ENCODE data around the gene BCL7A. TPM values are rescaled to one million over a fixed set of nuclear protein-coding genes. Genes with fewer than 3 reads are reported as not detected.

BCL7A gene
- total and polyA plus RNA-seq, 9 of the 15 experiments (the other 6 are each of a cell fraction or from before 2014, with no cell fraction given), result 0.25 to 21.9 (median 14.9) TPM

- TF ChIP-seq ZNF449 (CRISPR knock-in tag; IDR thresholded peaks at IDR 0.05) (no peak), ZNF77 (CRISPR knock-in tag; IDR thresholded peaks at IDR 0.05) (no peak), ARID1B (IDR thresholded peaks at IDR 0.05) (no peak), ZNF785 (CRISPR knock-in tag; IDR thresholded peaks at IDR 0.05) (no peak), BACH1 (tag; IDR thresholded peaks at IDR 0.05) (no peak), HNRNPK (IDR thresholded peaks at IDR 0.05; ENCODE audit: low read depth, low read length, poor library complexity, severe bottlenecking) (no peak), RBFOX2 (IDR thresholded peaks at IDR 0.05; ENCODE audit: low read depth, low read length) (peak; percentile 34; the same call in 1 of the 2 replicates), GATAD2B (IDR thresholded peaks at IDR 0.05; ENCODE audit: borderline replicate concordance) (peak; percentile 62; the same call in 1 of the 2 replicates), KDM2B (CRISPR knock-in tag; IDR thresholded peaks at IDR 0.05) (0 out of 2 replicates have a peak, but pooled peaks have one; percentile 42), KDM5B (IDR thresholded peaks at IDR 0.05; ENCODE audit: insufficient replicate concordance, low read depth, low read length) (peak; percentile 68), MAFG (tag; conservative IDR thresholded peaks at IDR 0.05) (no peak), POLR2G (IDR thresholded peaks at IDR 0.05; ENCODE audit: low read depth, low read length) (peak; percentile 78; the same call in 1 of the 2 replicates), RFX5 (IDR thresholded peaks at IDR 0.05; ENCODE audit: low read depth, low read length) (no peak), TAF9B (IDR thresholded peaks at IDR 0.05; ENCODE audit: partially characterized antibody) (no peak), PYGO2 (tag; IDR thresholded peaks at IDR 0.05) (no peak), GTF2F1 (IDR thresholded peaks at IDR 0.05; ENCODE audit: low read depth, low read length) (no peak), SRSF7 (optimal IDR thresholded peaks at IDR 0.05; ENCODE audit: low read depth, low read length) (no peak), ZBTB7A (IDR thresholded peaks at IDR 0.05; ENCODE audit: borderline replicate concordance, control insufficient read depth, low read depth, low read length) (peak; percentile 59; the same call in 1 of the 2 replicates), CC2D1A (IDR thresholded peaks at IDR 0.05) (no peak), HNRNPLL (IDR thresholded peaks at IDR 0.05; ENCODE audit: low read depth, low read length, poor library complexity, severe bottlenecking) (no peak), FOXM1 (IDR thresholded peaks at IDR 0.05; ENCODE audit: low read depth) (no peak), FOXM1 (CRISPR knock-in tag; IDR thresholded peaks at IDR 0.05; ENCODE audit: low read depth) (no peak), CSDE1 (IDR thresholded peaks at IDR 0.05) (no peak), ZNF274 (IDR thresholded peaks at IDR 0.05; ENCODE audit: borderline replicate concordance, low read depth, low read length) (no peak)
- TF ChIP-seq, protein P1, sequence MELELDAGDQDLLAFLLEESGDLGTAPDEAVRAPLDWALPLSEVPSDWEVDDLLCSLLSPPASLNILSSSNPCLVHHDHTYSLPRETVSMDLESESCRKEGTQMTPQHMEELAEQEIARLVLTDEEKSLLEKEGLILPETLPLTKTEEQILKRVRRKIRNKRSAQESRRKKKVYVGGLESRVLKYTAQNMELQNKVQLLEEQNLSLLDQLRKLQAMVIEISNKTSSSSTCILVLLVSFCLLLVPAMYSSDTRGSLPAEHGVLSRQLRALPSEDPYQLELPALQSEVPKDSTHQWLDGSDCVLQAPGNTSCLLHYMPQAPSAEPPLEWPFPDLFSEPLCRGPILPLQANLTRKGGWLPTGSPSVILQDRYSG (tag; conservative IDR thresholded peaks at IDR 0.05; ENCODE audit: low read depth), result no peak
- TF ChIP-seq, protein P2, sequence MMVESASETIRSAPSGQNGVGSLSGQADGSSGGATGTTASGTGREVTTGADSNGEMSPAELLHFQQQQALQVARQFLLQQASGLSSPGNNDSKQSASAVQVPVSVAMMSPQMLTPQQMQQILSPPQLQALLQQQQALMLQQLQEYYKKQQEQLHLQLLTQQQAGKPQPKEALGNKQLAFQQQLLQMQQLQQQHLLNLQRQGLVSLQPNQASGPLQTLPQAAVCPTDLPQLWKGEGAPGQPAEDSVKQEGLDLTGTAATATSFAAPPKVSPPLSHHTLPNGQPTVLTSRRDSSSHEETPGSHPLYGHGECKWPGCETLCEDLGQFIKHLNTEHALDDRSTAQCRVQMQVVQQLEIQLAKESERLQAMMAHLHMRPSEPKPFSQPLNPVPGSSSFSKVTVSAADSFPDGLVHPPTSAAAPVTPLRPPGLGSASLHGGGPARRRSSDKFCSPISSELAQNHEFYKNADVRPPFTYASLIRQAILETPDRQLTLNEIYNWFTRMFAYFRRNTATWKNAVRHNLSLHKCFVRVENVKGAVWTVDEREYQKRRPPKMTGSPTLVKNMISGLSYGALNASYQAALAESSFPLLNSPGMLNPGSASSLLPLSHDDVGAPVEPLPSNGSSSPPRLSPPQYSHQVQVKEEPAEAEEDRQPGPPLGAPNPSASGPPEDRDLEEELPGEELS (CRISPR knock-in tag; IDR thresholded peaks at IDR 0.05; ENCODE audit: borderline replicate concordance), result no peak
Measured at GRCh38 chr12:122021193-122021821, 377 bp upstream of the BCL7A start (continued).
